Kasumi-1 (cell line): ENCODE data around the gene GPR157.

ENCODE experiments used
- DNase-seq, 2 experiments: peaks; one replicate each; lab custom pipeline; 2025; lab: John Stamatoyannopoulos, UW

The GPR157 gene

GRCh38 chr1:9086796-9087195, 42.1 kb downstream of the GPR157 start:
- no peak for DNase-seq

GRCh38 chr1:9086045-9086444, 42.9 kb downstream of the GPR157 start:
- DNase-seq, result no peak

DNA sequence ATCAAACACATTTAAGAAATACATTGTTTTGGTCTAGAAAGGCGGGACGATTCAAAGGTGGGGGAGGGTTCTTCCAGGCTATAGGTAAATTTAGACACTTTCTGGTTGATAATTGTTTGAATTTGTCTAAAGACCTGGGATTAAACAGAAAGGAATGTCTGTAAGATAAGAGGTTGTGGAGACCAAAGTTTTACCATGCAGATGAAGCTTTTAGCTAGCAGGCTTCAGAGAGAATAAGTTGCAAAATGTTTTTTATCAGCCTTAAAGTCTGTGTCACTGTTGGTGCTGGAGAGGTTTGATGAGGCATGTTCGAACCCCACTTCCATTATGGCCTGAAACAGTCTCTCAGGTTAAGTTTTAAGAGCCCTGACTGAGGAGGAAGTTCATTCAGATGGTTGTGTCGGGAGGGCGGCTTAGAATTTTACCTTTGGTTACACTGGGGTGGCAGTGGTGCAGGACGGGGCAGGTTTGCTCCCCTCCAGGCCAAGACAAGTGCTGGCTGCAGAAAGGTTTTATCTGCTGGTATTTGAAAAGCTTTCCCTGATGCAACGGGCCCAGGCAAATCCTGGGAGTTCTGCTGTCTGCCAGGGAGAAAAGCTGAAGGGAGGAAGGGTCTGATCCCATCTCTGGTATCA, 43.5 kb downstream of the GPR157 start:
- no peak for DNase-seq

DNA sequence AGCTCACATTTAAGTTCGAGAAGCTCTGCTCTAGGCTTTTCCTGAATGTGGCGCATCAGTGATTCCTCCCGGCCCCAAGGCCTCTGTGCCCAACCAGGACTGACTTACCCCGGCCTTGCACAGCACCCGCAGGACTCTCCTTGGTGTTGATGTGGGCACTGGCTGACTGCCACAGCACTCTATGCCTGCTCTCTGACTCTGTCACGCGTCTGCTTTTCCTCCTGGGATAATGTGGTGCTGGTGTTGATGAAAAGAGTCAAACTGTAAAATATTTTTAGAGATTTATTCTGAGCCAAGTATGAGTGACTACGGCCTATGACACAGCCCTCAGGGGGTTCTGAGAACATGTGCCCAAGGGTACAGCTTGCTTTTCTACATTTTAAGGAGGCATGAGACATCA, 44.0 kb downstream of the GPR157 start:
- no peak for DNase-seq

DNA sequence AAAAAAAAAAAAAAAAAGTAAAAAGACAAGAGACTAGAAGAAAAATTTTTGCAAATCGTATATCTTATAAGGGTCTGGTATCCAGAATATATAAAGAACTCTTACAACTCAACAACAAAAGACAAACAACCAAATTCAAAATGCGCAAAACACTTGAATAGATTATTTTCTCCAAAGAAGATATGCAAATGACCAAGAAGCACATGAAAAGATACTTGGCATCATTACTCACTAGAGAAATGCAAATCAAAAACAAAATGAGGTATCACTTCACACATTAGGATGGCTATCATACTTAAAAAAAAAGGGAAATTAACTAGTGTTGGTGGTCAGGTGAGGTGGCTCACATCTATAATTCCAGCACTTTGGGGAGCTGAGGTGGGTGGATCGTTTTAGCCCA, 47.4 kb downstream of the GPR157 start:
- DNase-seq, result no peak

GRCh38 chr1:9080705-9081291, 48.1 kb downstream of the GPR157 start:
- no peak for DNase-seq

- no peak for DNase-seq
Measured at GRCh38 chr1:9079988-9080704, 48.8 kb downstream of the GPR157 start.

- no peak for DNase-seq
Measured at GRCh38 chr1:9078752-9079500, 50.0 kb downstream of the GPR157 start.

DNA sequence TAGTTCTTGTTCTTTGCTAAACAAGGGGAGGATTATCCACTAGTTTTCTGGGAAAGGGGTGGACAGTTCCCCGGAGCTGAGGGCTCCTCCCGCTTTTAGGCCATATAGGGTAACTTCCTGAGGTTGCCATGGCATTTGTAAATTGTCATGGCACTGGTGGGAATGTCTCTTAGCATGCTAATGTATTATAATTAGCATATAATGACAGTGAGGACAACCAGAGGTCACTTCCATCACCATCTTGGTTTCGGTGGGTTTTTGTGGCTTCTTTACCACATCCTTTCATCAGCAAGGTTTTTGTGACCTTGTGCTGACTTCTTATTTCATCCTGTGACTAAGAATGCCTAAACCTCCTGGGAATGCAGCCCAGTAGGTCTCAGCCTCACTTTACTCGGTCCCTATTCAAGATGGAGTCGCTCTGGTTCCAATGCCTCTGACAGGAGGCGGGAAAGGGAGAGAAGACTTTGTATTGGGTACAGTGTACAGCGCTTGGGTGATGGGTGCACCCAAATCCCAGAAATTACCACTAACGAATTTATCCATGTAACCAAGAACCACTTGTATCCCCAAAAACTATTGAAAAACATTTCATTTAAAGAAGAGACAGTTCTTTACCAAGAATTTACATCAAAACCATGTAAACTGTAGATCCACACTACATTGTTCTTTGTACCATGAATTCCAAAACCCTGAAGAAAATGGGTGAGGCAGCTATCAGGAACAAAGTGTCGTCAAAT, 50.7 kb downstream of the GPR157 start:
- no peak for DNase-seq

DNA sequence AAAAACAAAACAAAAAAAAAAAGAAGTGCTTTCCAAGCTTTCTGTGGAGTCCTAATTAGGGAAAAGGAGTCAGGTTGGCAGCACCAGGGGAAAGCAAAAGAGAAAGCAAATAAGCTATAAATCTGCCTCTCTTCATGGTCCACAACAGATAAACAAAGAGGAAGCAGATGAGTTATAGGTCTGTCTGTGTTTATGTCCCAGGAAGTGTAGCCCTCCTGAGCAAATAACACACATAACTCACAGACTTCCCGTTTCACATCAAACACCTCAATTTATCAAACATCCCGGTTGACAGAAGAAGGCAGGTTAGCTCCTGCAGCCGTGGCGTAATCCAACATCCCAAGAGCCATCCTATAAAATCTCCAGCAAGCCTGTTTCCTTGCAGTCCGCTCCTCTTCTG, 53.9 kb downstream of the GPR157 start:
- DNase-seq, result peak; percentile 30 to 35

GRCh38 chr1:9073143-9073542, 55.8 kb downstream of the GPR157 start:
- no peak for DNase-seq

- DNase-seq, result no peak
Measured at GRCh38 chr1:9071554-9072235, 57.2 kb downstream of the GPR157 start.

DNA sequence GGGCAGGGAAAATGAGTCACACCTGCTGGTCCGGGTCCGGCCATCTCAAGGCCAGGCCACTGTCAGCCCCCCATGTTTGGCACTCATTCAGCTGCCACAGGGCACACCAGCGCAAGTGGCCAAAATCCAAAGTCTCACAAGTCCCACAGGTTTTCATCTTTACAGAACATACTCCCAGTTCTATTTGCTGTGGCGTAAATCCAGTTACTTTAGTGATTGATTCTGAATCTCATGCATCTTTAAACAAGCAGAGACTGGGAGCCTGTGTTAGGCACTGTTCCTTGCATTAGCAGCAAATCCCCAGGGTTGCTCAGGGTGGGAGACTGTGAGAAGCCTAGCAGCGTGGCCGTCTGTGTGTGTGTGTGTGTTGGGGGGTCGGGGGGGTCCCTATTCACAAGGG, 58.4 kb downstream of the GPR157 start:
- no peak for DNase-seq

DNA sequence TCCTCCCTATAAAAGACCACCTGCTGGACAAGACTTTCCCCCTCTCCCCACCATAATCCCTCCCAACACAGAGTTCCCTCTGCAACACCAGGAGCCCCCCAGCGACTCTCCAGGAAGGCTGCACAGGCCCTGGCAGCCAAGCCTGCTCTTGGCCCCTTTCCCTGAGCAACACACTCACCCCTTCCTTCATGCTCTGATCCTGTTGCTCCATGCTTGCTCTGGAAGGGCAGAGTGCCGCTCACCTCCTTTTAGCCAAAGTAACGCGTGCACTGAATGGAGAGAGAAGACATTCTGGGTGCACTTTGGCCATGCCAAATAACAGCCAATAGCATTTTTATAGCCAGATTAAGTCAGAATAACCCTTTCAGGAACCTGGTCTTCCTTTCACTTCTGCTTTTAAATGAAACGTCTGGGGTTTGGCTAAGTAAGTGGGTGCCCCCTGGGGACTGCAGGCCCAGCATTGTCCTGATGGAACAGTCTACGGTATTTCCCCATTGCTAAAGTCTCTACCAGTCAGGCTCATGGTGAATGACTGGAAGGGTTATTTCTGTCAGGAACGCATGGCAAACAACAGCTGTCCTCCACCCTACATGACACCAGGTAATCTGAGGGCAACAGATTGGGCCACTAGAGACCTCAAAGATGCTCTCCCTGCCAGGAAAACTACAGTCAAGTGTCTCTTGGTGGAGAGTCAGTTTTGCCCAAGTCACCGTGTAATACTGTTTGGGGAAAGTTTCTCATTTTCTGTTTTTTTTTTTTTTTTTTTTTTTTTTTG, 59.4 kb downstream of the GPR157 start, which contains the start of gene SLC2A5:
TSS of gene SLC2A5 (minus strand) at position 310 of the 775 bp plus-strand sequence. CDS start at position 211, 99 bp downstream.
- DNase-seq, result peak; percentile 85

DNA sequence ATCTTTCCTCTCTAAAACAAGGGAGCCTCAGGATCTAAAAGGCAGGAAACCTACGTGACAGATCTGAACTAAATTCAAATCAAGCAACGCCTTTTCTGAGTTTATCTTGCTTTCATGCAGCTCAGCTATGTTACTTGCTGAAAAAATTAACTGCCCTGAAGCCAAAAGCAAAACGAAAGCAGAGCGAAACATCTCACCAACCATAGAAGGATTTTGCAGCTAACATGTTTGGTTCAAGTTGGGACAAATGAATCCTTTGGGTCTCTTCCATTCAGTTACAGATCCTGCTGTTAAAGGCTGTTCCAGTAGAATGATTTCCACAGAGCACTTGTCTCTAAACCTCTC, 59.9 kb downstream of the GPR157 start:
- DNase-seq, result peak in 1 of 2 experiments; percentile 50

DNA sequence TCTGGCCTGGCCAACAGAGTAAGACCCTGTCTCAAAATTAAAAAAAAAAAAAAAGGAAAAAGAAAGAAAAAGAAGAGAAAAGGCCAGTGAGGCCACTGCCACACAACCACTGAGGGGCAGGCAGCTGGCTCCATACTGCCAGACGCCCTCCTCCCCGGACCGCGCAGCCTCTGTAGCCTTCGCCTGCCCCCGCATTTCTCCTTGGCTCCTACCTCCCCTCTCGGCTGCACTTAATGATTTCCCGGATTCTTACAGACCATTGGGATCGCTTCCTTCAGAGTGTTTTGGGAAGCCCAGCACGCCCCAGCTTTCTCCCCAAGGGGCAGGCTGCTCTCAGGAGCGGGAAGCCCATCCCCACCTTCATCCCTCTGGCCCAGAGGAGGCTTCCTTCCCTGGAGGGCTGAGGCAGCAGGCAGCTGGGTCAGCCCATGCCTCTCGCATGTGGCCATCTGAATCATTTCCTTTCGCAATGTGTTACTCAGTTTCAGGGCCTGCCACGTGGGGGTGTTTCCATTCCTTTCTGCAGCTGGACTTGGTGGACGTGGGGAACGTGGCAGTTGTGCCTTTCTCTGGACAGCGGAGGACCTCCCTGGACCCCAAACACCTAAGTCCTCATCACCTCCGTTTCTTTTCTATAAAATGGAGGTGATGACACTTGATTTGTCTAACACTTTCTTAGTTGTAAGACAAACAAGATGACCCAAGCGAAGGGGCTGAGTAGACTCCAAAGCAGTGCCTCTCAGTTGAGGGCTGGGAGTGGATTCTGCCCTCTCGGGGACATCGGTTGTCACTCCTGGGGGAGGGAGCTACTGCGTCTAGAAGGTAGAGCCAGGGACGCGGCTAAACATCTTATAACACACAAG, 61.7 kb downstream of the GPR157 start:
- no peak for DNase-seq

- DNase-seq, result no peak
Measured at GRCh38 chr1:9065213-9065751, 63.6 kb downstream of the GPR157 start.

GRCh38 chr1:9062846-9063245, 66.1 kb downstream of the GPR157 start:
- DNase-seq, result no peak

- DNase-seq, result no peak
Measured at GRCh38 chr1:9062021-9062471, 66.9 kb downstream of the GPR157 start.
